OCI-LY7 (cell line): Measurements from ENCODE around the gene ZCCHC10.

Experiments
- CTCF ChIP-seq: fragments of 200-600 bp; sonication (generic); conservative IDR thresholded peaks from 2 replicates; pipeline ENCODE4 v1.5.1; 2014; ENCODE audit warnings: mild to moderate bottlenecking, antibody characterized with exemption, low read length, moderate library complexity, mixed read lengths
- EZH2phosphoT487 ChIP-seq: fragments of 200-600 bp; sonication (generic); IDR thresholded peaks from 2 replicates; pipeline ENCODE4 v1.6.1; 2018; ENCODE audit warnings: low read depth, borderline replicate concordance, mild to moderate bottlenecking, mixed run types, antibody characterized with exemption, low read length, moderate library complexity, mixed read lengths

GRCh38 chr5:132963171-132964104 is 62.9 kb downstream of the ZCCHC10 start, which contains the start of gene AFF4:
- TF ChIP-seq CTCF (no peak), EZH2phosphoT487 (no peak)
